H1 (cell line): ENCODE results near the gene MOK. TPM values are rescaled to one million over a fixed set of nuclear protein-coding genes. Genes with fewer than 3 reads are reported as not detected.

ENCODE experiments used
- CBX8 ChIP-seq: fragments of 300-800, 300-1000 bp; sonication (generic); IDR thresholded peaks from 2 replicates; pipeline ENCODE4 v1.7.1; 2016; ENCODE audit warnings: low read depth, low read length, borderline replicate concordance
- EGR1 ChIP-seq: IDR thresholded peaks from 2 replicates; pipeline ENCODE4 v1.6.1; 2011; ENCODE audit warnings: low read depth, low read length, borderline replicate concordance
- RAD21 ChIP-seq, 2 experiments: IDR thresholded peaks in 1 of 2; conservative IDR thresholded peaks in 1 of 2; 2 replicates each; pipeline ENCODE4 v1.6.1; 2011; ENCODE audit warnings: low read depth in 2 of 2, low read length in 2 of 2, improper control_type of control experiment in 1 of 2, inconsistent platforms in 1 of 2, mild to moderate bottlenecking in 1 of 2, moderate library complexity in 1 of 2
- SRF ChIP-seq: IDR thresholded peaks from 2 replicates; pipeline ENCODE4 v1.6.1; 2011; ENCODE audit warnings: mild to moderate bottlenecking, low read depth, low read length, moderate library complexity
- TBP ChIP-seq: IDR thresholded peaks from 2 replicates; pipeline ENCODE4 v1.6.1; 2011; ENCODE audit warnings: low read depth, low read length, improper control_type of control experiment
- polyA plus RNA-seq, 7 experiments: library from polyadenylated mRNA; depleted of rRNA in 3 of 7; stranded (reverse) in 5 of 7; unstranded in 2 of 7; fragments of >200 nt in 5 of 7; fragments of 200-250 nt in 2 of 7; gene quantifications; 1 replicate in 5 of 7; 2 replicates in 1 of 7; 4 replicates in 1 of 7; pipeline versions ENCODE4 v1.2.1 to v1.2.3, GENCODE V29; 2011 to 2013; ENCODE audit warnings: missing spikeins in 2 of 7, mixed read lengths in 2 of 7
- total RNA-seq: library from RNA; stranded (reverse); fragmentation: NEBNext Ultra II Directional; extraction: Animal tissue kit (Norgen Biotek cat#: 25700); gene quantifications from 2 replicates; pipeline ENCODE4 v1.2.1, GENCODE V29; 2021
- TF ChIP-seq, protein P1 (sequence below): fragments of 300-600 bp; sonication (generic); IDR thresholded peaks from 2 replicates; pipeline ENCODE4 v1.7.1; 2012; ENCODE audit warnings: low read length, moderate library complexity, mild to moderate bottlenecking, inconsistent platforms; ENCODE audit not compliant: insufficient replicate concordance

MOK gene
- total and polyA plus RNA-seq, 2 of the 8 experiments (the other 6 are each of a cell fraction or from before 2014, with no cell fraction given): 2.1 to 2.5 TPM

- TF ChIP-seq, protein P1, sequence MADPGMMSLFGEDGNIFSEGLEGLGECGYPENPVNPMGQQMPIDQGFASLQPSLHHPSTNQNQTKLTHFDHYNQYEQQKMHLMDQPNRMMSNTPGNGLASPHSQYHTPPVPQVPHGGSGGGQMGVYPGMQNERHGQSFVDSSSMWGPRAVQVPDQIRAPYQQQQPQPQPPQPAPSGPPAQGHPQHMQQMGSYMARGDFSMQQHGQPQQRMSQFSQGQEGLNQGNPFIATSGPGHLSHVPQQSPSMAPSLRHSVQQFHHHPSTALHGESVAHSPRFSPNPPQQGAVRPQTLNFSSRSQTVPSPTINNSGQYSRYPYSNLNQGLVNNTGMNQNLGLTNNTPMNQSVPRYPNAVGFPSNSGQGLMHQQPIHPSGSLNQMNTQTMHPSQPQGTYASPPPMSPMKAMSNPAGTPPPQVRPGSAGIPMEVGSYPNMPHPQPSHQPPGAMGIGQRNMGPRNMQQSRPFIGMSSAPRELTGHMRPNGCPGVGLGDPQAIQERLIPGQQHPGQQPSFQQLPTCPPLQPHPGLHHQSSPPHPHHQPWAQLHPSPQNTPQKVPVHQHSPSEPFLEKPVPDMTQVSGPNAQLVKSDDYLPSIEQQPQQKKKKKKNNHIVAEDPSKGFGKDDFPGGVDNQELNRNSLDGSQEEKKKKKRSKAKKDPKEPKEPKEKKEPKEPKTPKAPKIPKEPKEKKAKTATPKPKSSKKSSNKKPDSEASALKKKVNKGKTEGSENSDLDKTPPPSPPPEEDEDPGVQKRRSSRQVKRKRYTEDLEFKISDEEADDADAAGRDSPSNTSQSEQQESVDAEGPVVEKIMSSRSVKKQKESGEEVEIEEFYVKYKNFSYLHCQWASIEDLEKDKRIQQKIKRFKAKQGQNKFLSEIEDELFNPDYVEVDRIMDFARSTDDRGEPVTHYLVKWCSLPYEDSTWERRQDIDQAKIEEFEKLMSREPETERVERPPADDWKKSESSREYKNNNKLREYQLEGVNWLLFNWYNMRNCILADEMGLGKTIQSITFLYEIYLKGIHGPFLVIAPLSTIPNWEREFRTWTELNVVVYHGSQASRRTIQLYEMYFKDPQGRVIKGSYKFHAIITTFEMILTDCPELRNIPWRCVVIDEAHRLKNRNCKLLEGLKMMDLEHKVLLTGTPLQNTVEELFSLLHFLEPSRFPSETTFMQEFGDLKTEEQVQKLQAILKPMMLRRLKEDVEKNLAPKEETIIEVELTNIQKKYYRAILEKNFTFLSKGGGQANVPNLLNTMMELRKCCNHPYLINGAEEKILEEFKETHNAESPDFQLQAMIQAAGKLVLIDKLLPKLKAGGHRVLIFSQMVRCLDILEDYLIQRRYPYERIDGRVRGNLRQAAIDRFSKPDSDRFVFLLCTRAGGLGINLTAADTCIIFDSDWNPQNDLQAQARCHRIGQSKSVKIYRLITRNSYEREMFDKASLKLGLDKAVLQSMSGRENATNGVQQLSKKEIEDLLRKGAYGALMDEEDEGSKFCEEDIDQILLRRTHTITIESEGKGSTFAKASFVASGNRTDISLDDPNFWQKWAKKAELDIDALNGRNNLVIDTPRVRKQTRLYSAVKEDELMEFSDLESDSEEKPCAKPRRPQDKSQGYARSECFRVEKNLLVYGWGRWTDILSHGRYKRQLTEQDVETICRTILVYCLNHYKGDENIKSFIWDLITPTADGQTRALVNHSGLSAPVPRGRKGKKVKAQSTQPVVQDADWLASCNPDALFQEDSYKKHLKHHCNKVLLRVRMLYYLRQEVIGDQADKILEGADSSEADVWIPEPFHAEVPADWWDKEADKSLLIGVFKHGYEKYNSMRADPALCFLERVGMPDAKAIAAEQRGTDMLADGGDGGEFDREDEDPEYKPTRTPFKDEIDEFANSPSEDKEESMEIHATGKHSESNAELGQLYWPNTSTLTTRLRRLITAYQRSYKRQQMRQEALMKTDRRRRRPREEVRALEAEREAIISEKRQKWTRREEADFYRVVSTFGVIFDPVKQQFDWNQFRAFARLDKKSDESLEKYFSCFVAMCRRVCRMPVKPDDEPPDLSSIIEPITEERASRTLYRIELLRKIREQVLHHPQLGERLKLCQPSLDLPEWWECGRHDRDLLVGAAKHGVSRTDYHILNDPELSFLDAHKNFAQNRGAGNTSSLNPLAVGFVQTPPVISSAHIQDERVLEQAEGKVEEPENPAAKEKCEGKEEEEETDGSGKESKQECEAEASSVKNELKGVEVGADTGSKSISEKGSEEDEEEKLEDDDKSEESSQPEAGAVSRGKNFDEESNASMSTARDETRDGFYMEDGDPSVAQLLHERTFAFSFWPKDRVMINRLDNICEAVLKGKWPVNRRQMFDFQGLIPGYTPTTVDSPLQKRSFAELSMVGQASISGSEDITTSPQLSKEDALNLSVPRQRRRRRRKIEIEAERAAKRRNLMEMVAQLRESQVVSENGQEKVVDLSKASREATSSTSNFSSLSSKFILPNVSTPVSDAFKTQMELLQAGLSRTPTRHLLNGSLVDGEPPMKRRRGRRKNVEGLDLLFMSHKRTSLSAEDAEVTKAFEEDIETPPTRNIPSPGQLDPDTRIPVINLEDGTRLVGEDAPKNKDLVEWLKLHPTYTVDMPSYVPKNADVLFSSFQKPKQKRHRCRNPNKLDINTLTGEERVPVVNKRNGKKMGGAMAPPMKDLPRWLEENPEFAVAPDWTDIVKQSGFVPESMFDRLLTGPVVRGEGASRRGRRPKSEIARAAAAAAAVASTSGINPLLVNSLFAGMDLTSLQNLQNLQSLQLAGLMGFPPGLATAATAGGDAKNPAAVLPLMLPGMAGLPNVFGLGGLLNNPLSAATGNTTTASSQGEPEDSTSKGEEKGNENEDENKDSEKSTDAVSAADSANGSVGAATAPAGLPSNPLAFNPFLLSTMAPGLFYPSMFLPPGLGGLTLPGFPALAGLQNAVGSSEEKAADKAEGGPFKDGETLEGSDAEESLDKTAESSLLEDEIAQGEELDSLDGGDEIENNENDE: no peak
- TF ChIP-seq SRF: no peak
- TF ChIP-seq TBP: no peak
- TF ChIP-seq CBX8: no peak
- TF ChIP-seq RAD21 (IDR thresholded peaks at IDR 0.05 in 1 of 2, conservative IDR thresholded peaks at IDR 0.05 in 1 of 2; ENCODE audit: low read depth in 2 of 2, low read length in 2 of 2): no peak
- no peak for TF ChIP-seq EGR1
These were observed 40.2 kb downstream of the MOK start (continued) for GRCh38 chr14:102264775-102265174.
